ENCODE results near the gene PSMG4. TPM values are rescaled to one million over a fixed set of nuclear protein-coding genes. Genes with fewer than 3 reads are reported as not detected.

The PSMG4 gene
- total RNA-seq, 1 experiment from 2014 or later = 51.9 TPM

GRCh38 chr6:3210024-3210610, 48.6 kb upstream of the PSMG4 start:
- H3K9me2 ChIP-seq (replicated peaks; ENCODE audit: low read length) = no peaks in the 10 kb centered on the region
- no peak overlapping the region for H3K27ac ChIP-seq (ENCODE audit: low read length)
- intact Hi-C loops (cut with micrococcal nuclease) = no loop called here
- H3K79me2 ChIP-seq (ENCODE audit: low read length) = no peaks in the 10 kb centered on the region
- H3K4me2 ChIP-seq (ENCODE audit: low read length) = no peak overlapping the region
- CTCF ChIA-PET = interaction anchor here (0.6 kb wide), 1 partner anchor 52 kb away, joined by 7 read pairs; no protein-coding TSS in a partner anchor
- no TSS peak for BruUV-seq (replicated peaks)
- peaks cover 27% of the 10 kb centered on the region for H3K4me1 ChIP-seq (ENCODE audit: insufficient read depth, low read length)
- H3K36me3 ChIP-seq (ENCODE audit: low read depth, low read length) = no peaks in the 10 kb centered on the region
- no peaks in the 10 kb centered on the region for H3K27me3 ChIP-seq (ENCODE audit: low read length)
- H4K20me1 ChIP-seq (ENCODE audit: low read length) = no peaks in the 10 kb centered on the region
- no peak overlapping the region for H2AFZ ChIP-seq (ENCODE audit: low read length)
- ATAC-seq (no peak), DNase-seq (no peak)
- TF ChIP-seq EZH2phosphoT487 (IDR thresholded peaks at IDR 0.05; ENCODE audit: borderline replicate concordance, low read length) (no peak), EZH2 (IDR thresholded peaks at IDR 0.05; ENCODE audit: low read length, unreplicated experiment) (no peak)
- TF ChIP-seq, protein P1, sequence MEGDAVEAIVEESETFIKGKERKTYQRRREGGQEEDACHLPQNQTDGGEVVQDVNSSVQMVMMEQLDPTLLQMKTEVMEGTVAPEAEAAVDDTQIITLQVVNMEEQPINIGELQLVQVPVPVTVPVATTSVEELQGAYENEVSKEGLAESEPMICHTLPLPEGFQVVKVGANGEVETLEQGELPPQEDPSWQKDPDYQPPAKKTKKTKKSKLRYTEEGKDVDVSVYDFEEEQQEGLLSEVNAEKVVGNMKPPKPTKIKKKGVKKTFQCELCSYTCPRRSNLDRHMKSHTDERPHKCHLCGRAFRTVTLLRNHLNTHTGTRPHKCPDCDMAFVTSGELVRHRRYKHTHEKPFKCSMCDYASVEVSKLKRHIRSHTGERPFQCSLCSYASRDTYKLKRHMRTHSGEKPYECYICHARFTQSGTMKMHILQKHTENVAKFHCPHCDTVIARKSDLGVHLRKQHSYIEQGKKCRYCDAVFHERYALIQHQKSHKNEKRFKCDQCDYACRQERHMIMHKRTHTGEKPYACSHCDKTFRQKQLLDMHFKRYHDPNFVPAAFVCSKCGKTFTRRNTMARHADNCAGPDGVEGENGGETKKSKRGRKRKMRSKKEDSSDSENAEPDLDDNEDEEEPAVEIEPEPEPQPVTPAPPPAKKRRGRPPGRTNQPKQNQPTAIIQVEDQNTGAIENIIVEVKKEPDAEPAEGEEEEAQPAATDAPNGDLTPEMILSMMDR (conservative IDR thresholded peaks at IDR 0.05; ENCODE audit: low read depth, low read length) = no peak
- H3K9me3 ChIP-seq (ENCODE audit: low read length) = no peaks in the 10 kb centered on the region
- no peak overlapping the region for H3K4me3 ChIP-seq (ENCODE audit: low read length)
- POLR2A ChIA-PET (ENCODE audit: unreplicated experiment) = no interaction called here
- no peaks in the 10 kb centered on the region for H3F3A ChIP-seq (ENCODE audit: low read length, unreplicated experiment)
- H3K9ac ChIP-seq (ENCODE audit: low read length) = no peak overlapping the region

- Histone ChIP-seq H3K9me3 (ENCODE audit: low read length) (no peaks in the 10 kb centered on the region), H3K27me3 (ENCODE audit: low read length) (no peaks in the 10 kb centered on the region), H3K4me1 (ENCODE audit: insufficient read depth, low read length) (peaks cover 18% of the 10 kb centered on the region), H3K9me2 (replicated peaks; ENCODE audit: low read length) (no peaks in the 10 kb centered on the region), H4K20me1 (ENCODE audit: low read length) (no peaks in the 10 kb centered on the region), H2AFZ (ENCODE audit: low read length) (no peak overlapping the region), H3K79me2 (ENCODE audit: low read length) (no peaks in the 10 kb centered on the region), H3K4me2 (ENCODE audit: low read length) (no peak overlapping the region), H3K4me3 (ENCODE audit: low read length) (no peak overlapping the region), H3K27ac (ENCODE audit: low read length) (no peak overlapping the region), H3F3A (ENCODE audit: low read length, unreplicated experiment) (no peaks in the 10 kb centered on the region), H3K36me3 (ENCODE audit: low read depth, low read length) (no peaks in the 10 kb centered on the region), H3K9ac (ENCODE audit: low read length) (no peak overlapping the region)
- ChIA-PET CTCF (interaction anchor here (0.6 kb wide), 1 partner anchor 53 kb away, joined by 3 read pairs; no protein-coding TSS in a partner anchor), POLR2A (ENCODE audit: unreplicated experiment) (no interaction called here)
- TF ChIP-seq, protein P1 (conservative IDR thresholded peaks at IDR 0.05; ENCODE audit: low read depth, low read length) = no peak
- no peak for TF ChIP-seq EZH2phosphoT487 (IDR thresholded peaks at IDR 0.05; ENCODE audit: borderline replicate concordance, low read length)
- DNase-seq (no peak), ATAC-seq (no peak)
- intact Hi-C loops (cut with micrococcal nuclease) = no loop called here
- no TSS peak for BruUV-seq (replicated peaks)
These were observed 47.1 kb upstream of the PSMG4 start for GRCh38 chr6:3211681-3212080.

DNA sequence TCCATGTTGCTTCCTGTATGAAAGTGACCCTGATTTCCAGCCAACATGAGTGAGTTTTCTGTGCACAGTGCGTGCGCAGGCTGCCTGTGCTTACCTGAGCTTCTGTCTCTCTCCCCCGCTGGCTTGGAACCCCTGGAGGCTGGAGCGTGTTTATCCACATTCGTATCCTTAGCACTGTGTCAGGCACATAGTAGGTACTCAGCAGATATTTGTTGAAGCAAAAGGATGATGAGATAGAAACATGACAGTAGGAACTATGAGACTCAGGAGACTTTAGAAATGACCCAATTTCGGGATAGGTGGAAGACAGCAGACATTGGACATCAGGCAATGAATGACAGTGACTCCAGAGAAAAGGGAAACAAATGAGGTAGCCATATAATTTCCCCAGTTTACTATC, 46.5 kb upstream of the PSMG4 start:
- Histone ChIP-seq H3K27ac (ENCODE audit: low read length) (no peak overlapping the region), H3K4me3 (ENCODE audit: low read length) (no peak overlapping the region)
- POLR2A ChIA-PET (ENCODE audit: unreplicated experiment) = no interaction called here

More for the DNA sequence above, 46.5 kb upstream of the PSMG4 start:
- ATAC-seq (no peak), DNase-seq (no peak)
- Histone ChIP-seq H3K9me3 (ENCODE audit: low read length) (no peaks in the 10 kb centered on the region), H3K4me2 (ENCODE audit: low read length) (no peak overlapping the region), H3K36me3 (ENCODE audit: low read depth, low read length) (no peaks in the 10 kb centered on the region), H3F3A (ENCODE audit: low read length, unreplicated experiment) (no peaks in the 10 kb centered on the region), H4K20me1 (ENCODE audit: low read length) (no peaks in the 10 kb centered on the region), H3K4me1 (ENCODE audit: insufficient read depth, low read length) (peaks cover 18% of the 10 kb centered on the region), H3K79me2 (ENCODE audit: low read length) (no peaks in the 10 kb centered on the region), H3K27me3 (ENCODE audit: low read length) (no peaks in the 10 kb centered on the region), H2AFZ (ENCODE audit: low read length) (no peak overlapping the region), H3K9me2 (replicated peaks; ENCODE audit: low read length) (no peaks in the 10 kb centered on the region), H3K9ac (ENCODE audit: low read length) (no peak overlapping the region)
- no peak for TF ChIP-seq EZH2 (IDR thresholded peaks at IDR 0.05; ENCODE audit: low read length, unreplicated experiment)
- TF ChIP-seq EZH2phosphoT487 (IDR thresholded peaks at IDR 0.05; ENCODE audit: borderline replicate concordance, low read length) = no peak
- TF ChIP-seq, protein P1 (conservative IDR thresholded peaks at IDR 0.05; ENCODE audit: low read depth, low read length) = no peak
- intact Hi-C loops (cut with micrococcal nuclease) = no loop called here
- CTCF ChIA-PET = no interaction called here
- no TSS peak for BruUV-seq (replicated peaks)
